ENCODE results near the gene ADAM12.

The ADAM12 gene

DNA sequence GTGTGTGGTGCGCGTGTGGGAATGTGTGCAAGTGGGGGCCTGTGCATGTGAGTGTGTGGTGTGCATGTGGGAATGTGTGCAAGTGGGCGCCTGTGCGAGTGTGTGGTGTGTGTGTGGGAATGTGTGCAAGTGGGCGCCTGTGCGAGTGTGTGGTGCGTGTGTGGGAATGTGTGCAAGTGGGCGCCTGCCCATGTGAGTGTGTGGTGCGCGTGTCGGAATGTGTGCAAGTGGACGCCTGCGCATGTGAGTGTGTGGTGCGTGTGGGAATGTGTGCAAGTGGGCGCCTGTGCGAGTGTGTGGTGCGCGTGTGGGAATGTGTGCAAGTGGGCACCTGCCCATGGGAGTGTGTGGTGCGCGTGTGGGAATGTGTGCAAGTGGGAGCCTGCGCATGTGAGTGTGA, 259.7 kb downstream of the ADAM12 start:
- Histone ChIP-seq H3K27me3 (replicated peaks; ENCODE audit: insufficient read depth, low read length) (no peaks in the 10 kb centered on the region), H3K9me3 (replicated peaks; ENCODE audit: insufficient read depth, low read length) (no peaks in the 10 kb centered on the region), H3K4me1 (ENCODE audit: low read length) (no peaks in the 10 kb centered on the region), H3K79me2 (ENCODE audit: low read length) (no peaks in the 10 kb centered on the region), H3K4me3 (ENCODE audit: low read length) (no peak overlapping the region), H3K27ac (ENCODE audit: low read length) (no peak overlapping the region), H4K20me1 (ENCODE audit: insufficient read depth, low read length) (no peaks in the 10 kb centered on the region), H3K9me2 (replicated peaks; ENCODE audit: insufficient read depth, low read length) (no peaks in the 10 kb centered on the region), H3K36me3 (replicated peaks; ENCODE audit: insufficient read depth, low read length) (no peaks in the 10 kb centered on the region), H3K9ac (ENCODE audit: low read length) (no peak overlapping the region), H3K4me2 (ENCODE audit: low read depth, low read length) (no peak overlapping the region), H3F3A (ENCODE audit: insufficient read depth, low read length) (no peaks in the 10 kb centered on the region), H2AFZ (ENCODE audit: low read length) (no peak overlapping the region)
- no peak for DNase-seq
- no peak for TF ChIP-seq EZH2 (optimal IDR thresholded peaks at IDR 0.05; ENCODE audit: low read depth, low read length)
- TF ChIP-seq CTCF (IDR thresholded peaks at IDR 0.05; ENCODE audit: low read length): no peak
- no peak for TF ChIP-seq EZH2phosphoT487 (IDR thresholded peaks at IDR 0.05; ENCODE audit: low read length)

GRCh38 chr10:126127481-126128029, 260.7 kb downstream of the ADAM12 start:
- Histone ChIP-seq H3K9ac (ENCODE audit: low read length) (no peak overlapping the region), H4K20me1 (ENCODE audit: insufficient read depth, low read length) (no peaks in the 10 kb centered on the region), H3F3A (ENCODE audit: insufficient read depth, low read length) (no peaks in the 10 kb centered on the region), H3K9me3 (replicated peaks; ENCODE audit: insufficient read depth, low read length) (no peaks in the 10 kb centered on the region), H3K4me2 (ENCODE audit: low read depth, low read length) (no peak overlapping the region), H3K27me3 (replicated peaks; ENCODE audit: insufficient read depth, low read length) (peaks cover 8% of the 10 kb centered on the region; the same call in 1 of the 2 replicates), H3K27ac (ENCODE audit: low read length) (no peak overlapping the region), H3K79me2 (ENCODE audit: low read length) (no peaks in the 10 kb centered on the region), H2AFZ (ENCODE audit: low read length) (no peak overlapping the region), H3K36me3 (replicated peaks; ENCODE audit: insufficient read depth, low read length) (no peaks in the 10 kb centered on the region), H3K4me1 (ENCODE audit: low read length) (no peaks in the 10 kb centered on the region), H3K9me2 (replicated peaks; ENCODE audit: insufficient read depth, low read length) (no peaks in the 10 kb centered on the region), H3K4me3 (ENCODE audit: low read length) (no peak overlapping the region)
- DNase-seq: no peak
- TF ChIP-seq EZH2 (optimal IDR thresholded peaks at IDR 0.05; ENCODE audit: low read depth, low read length) (no peak), CTCF (IDR thresholded peaks at IDR 0.05; ENCODE audit: low read length) (no peak), EZH2phosphoT487 (IDR thresholded peaks at IDR 0.05; ENCODE audit: low read length) (no peak)

- H3K79me2 ChIP-seq (ENCODE audit: low read length): no peaks in the 10 kb centered on the region
- no peak for TF ChIP-seq CTCF (IDR thresholded peaks at IDR 0.05; ENCODE audit: low read length)
- DNase-seq: no peak
Measured at GRCh38 chr10:126126866-126127265, 261.4 kb downstream of the ADAM12 start.

More at GRCh38 chr10:126126866-126127265, 261.4 kb downstream of the ADAM12 start:
- H3F3A ChIP-seq (ENCODE audit: insufficient read depth, low read length): no peaks in the 10 kb centered on the region
- no peaks in the 10 kb centered on the region for H3K36me3 ChIP-seq (replicated peaks; ENCODE audit: insufficient read depth, low read length)
- no peaks in the 10 kb centered on the region for H4K20me1 ChIP-seq (ENCODE audit: insufficient read depth, low read length)
- no peak overlapping the region for H3K9ac ChIP-seq (ENCODE audit: low read length)
- H3K4me1 ChIP-seq (ENCODE audit: low read length): no peaks in the 10 kb centered on the region
- H3K9me2 ChIP-seq (replicated peaks; ENCODE audit: insufficient read depth, low read length): no peaks in the 10 kb centered on the region
- H3K27ac ChIP-seq (ENCODE audit: low read length): no peak overlapping the region
- no peak overlapping the region for H3K4me3 ChIP-seq (ENCODE audit: low read length)
- H3K4me2 ChIP-seq (ENCODE audit: low read depth, low read length): no peak overlapping the region
- no peaks in the 10 kb centered on the region for H3K9me3 ChIP-seq (replicated peaks; ENCODE audit: insufficient read depth, low read length)
- no peak overlapping the region for H2AFZ ChIP-seq (ENCODE audit: low read length)
- H3K27me3 ChIP-seq (replicated peaks; ENCODE audit: insufficient read depth, low read length): peaks cover 8% of the 10 kb centered on the region; the same call in 1 of the 2 replicates
